ENCODE measurements around the gene LEF1. TPM values are rescaled to one million over a fixed set of nuclear protein-coding genes. Genes with fewer than 3 reads are reported as not detected.

The LEF1 gene
- 4.3 TPM for total RNA-seq

DNA sequence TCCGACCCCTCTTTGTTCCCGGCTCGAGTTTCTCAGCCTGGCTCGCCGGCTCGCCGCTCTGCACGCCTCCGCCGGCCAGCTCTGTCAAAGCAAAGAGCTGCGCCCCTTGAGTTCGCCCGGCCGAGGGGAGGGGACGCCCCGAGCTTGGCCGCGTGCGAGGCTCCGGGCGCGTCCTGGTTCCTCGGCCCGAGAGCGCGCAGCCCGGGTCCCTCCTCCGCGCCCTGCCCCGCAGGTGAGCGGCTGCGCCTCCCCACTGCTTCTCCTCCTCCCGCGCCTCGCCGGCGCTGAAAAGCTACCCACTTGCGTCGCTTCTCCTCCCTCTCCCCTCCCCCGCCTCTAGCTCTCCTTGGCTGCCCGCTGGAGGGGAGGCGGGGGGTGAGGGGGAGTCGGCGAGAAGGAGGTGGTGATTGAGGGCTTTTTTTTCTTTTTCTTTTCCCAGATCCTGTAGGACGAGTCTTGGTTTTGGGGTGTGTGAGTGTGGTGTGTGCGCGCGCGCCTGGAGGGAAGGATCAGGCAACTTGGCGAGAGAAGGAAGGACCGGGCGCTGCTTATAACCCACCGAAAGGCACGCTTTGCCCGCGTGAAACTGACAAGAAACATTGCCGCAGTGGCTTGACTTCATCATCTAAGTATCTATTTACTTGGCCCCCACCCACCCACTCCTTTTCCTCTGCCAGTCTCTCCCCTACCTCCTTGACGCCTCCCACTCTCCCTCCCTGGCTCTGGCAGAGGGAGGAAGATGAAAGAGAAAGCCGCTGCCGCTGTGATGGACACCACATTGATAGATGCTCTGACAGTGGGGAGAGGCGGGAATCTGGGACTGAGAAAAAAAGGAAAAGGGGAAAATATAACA lies at the start of gene LEF1:
Gene LEF1 (minus strand): TSS at position 262 of the 853 bp plus-strand sequence. CDS start 1,165 bp downstream, outside the sequence.
- DNase-seq (ENCODE audit: low read depth in 2 of 3, low spot score in 2 of 3) = peak in 2 of 3 donors; percentile 35 to 43

DNA sequence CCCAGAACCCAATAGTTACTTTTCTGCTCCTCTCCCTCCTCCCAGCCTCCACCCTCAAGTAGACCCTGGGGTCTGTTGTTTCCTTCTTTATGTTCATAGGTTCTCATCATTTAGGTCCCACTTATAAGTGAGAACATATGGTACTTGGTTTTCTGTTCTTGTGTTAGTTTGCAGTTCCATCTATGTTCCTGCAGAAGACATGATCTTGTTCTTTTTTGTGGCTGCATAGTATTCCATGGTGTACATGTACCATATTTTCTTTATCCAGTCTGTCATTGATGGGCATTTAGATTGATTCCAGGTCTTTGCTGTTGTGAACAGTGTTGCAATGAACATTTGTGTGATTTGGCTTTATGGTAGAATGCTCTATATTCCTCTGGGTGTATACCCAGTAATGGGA lies 47.8 kb upstream of the LEF1 start:
- DNase-seq (ENCODE audit: low read depth in 2 of 3, low spot score in 2 of 3) = no peak

DNA sequence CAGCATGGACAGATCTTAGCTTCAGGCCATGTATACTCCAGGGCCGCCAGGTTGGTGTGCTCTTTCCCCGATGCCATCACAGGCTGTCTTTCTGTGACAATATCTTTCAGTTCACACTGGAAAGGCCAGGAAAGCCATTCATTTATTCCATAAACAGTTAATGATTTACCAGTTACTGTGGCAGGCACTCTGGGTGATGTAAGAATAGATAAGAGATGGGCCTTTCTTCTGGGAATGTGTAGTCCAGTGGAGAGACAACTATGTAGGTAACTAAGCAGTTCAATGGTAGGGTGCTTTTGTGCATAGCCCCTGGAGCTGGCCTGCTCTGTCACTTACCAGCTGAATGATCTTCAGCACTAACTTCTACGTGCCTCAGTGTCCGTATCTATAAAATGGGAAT lies 46.3 kb upstream of the LEF1 start:
- DNase-seq (ENCODE audit: low read depth in 2 of 3, low spot score in 2 of 3) = no peak

DNA sequence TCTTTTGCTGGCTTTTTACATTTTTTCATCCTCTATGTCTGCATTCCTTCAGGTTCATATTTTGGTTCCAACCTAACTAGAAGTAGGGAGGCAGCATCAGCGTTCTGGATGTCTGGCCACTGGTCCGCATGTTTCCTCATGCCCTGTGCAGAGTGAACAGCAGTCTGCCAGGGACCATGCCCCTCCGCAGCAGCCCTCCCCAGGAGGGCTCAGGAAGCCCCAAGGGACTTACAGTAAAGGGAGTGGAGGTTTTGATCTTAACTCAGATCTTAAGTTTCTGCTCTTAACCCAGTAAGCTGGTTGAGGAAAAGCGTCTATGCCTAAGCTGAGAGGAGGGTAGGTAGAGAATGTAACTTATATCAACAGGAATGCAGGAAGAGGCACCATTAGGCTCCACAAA lies 45.0 kb upstream of the LEF1 start:
- DNase-seq (ENCODE audit: low read depth in 2 of 3, low spot score in 2 of 3) = no peak

DNA sequence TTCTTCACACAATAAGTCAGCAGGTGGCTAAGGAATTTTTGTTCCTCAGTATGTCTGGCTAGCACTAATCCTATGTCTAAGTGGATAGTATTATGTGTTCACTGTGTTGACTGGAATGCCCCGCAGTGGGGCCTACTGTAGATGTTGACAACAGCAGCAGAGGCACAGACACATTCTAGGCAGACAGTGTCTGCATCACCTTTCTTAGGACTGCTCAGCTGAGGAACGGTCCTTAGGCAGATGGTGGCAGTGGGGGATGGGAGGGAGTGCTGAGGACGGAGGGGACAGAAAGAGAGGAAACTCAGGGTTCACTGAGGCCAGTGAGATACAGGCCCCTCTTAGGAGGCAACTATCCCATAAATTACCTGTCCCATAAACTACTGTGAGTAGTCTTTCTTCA lies 44.6 kb upstream of the LEF1 start:
- DNase-seq (ENCODE audit: low read depth in 2 of 3, low spot score in 2 of 3) = no peak

DNA sequence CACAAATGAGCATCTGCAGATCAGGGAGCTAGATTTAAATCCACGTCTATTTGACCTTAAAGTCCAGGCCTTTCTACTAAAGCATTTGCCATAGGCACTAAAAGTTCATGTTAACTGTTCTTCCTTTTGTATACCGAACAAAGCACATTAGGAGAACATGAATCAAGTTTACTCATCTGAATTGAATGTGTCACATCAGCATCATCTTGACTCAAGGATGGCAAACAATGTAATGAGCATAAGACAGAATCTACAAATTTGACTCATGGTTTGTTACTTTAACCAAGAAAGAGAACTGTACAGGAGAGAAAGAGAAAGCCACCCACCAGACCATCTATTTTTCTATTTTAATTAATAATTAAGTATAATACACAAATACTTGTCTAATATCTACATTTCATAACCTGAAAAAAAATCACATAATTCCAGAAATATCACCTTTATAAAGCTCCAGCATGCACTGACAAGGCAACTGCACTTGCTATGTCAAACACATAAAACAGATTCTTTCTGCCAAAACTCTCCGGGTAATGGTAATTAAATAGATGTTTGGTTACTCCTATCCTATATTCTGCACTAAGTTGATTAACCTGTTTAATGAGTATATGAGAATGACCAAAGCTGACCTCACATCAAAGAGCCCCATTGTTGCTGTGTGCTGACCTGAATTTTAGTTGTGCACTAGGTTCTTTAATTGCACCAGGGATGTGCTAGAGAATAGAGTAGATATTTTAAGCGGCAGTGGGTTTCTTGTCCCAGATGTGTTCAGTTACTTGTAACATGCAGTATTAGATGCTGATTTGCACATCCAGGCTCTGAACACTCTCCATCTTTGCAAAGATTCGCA lies 42.5 kb upstream of the LEF1 start:
- no peak for DNase-seq (ENCODE audit: low read depth in 2 of 3, low spot score in 2 of 3)

DNA sequence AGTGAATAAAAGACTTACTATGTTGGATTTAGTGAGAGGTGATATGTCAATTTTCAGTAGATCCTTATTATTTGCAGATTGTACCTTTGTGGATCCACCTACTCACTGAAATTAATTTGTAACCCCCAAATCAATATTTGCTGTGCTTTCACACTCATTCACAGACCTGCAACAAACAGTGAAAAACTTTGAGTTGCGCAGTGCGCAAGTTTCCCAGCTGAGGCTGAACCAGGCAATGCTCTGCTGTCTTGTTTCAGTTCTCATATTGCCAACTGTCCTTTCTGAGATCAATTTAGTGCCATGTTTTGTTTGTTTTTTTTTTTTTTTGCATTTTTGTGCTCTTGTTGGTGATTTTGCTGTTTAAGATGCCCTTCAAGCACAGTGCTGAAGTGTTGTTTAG lies 40.8 kb upstream of the LEF1 start:
- DNase-seq (ENCODE audit: low read depth in 2 of 3, low spot score in 2 of 3) = no peak

DNA sequence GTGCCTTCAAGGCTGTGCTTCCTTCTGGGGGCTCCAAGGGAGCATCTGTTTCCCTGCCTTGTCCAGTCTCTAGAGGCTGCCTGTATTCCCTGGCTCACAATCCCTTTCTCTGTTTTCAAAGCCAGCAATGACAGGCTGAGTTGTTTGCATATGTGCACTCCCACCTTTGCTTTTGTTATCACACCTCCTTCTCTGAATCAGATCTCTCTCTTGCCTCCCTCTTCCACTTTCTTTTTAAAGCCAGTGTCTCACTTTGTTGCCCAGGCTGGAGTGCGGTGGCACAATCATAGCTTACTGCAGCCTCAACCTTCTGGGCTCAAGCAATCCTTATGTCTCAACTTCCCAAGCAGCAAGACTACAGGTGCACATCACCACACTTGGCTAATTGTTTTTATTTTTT lies 37.1 kb upstream of the LEF1 start:
- no peak for DNase-seq (ENCODE audit: low read depth in 2 of 3, low spot score in 2 of 3)

DNA sequence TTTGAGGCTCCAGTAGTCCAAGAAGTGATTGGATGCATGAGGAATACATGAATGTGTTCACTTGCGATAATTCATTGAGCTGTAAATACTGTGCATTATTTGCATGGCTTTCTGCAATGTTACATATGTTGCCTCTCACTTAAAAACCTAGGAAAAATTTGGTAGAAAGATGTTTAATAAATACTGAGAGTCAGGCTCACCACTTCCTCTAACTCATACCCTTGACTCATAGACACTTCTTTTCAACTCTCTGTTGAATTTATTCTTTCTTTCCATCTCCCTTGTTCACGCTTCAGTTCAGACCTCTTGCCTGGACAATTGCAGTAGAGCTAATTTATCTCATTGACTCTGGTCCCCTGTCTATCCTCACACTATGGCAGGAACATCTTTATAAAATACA lies 35.8 kb upstream of the LEF1 start:
- DNase-seq (ENCODE audit: low read depth in 2 of 3, low spot score in 2 of 3) = no peak

DNA sequence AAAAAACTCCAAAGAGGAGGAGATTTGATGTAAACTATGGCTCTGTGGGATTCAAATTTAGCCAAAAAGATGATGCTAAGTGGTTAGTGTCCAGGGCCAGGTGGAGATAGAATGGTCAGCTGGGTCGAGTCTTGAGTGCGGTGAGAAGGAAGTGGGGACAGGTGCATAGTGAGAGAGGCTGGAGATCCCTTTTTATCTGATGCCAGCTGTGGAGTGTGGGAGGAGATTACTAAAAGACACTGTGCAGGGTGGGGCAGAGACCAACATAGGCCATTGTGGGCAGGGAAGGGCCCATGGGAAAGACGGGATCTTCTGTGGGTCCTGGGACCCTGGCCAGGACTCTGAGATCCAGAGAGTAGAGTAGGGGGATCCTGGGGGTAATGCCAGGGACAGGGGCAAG lies 34.6 kb upstream of the LEF1 start:
- DNase-seq (ENCODE audit: low read depth in 2 of 3, low spot score in 2 of 3) = no peak

DNA sequence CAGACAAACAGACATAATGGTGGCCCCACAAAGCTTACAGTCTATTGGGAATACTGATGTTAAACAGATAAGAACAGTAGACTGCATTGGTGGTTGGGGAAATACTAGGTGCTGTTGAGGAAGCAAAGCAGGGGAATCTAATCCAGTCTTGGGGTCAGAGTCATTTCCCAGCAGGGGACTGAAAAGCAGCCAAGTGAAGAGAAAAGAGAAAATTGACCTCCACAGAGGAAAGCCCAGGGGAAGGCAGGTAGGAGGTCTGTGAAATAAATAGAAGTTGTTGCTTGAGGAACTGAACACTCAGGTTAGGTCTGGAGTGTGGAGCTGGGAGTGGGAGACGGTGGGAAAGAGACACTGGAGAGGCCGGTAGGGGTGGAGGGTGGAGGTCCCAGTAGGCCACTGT lies 33.0 kb upstream of the LEF1 start:
- DNase-seq (ENCODE audit: low read depth in 2 of 3, low spot score in 2 of 3) = no peak

DNA sequence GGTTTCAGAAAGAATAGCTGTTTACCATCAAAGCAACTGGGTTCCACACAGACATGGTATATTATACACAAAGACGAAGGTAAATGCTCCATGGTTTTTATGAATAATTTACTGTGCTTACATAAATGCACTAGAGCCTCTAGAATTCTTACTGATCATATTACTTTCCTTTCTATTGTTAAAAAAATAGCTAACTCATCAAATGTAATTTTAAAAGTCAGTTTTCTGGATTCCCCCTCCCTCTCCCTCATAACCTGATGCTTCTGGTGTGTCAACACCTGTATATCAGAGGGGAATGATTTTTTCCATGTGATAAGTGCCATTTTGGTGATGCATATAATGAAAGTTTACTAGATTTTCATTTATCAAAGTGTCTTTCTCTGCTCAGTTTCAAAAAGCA lies 31.1 kb upstream of the LEF1 start:
- no peak for DNase-seq (ENCODE audit: low read depth in 2 of 3, low spot score in 2 of 3)

DNA sequence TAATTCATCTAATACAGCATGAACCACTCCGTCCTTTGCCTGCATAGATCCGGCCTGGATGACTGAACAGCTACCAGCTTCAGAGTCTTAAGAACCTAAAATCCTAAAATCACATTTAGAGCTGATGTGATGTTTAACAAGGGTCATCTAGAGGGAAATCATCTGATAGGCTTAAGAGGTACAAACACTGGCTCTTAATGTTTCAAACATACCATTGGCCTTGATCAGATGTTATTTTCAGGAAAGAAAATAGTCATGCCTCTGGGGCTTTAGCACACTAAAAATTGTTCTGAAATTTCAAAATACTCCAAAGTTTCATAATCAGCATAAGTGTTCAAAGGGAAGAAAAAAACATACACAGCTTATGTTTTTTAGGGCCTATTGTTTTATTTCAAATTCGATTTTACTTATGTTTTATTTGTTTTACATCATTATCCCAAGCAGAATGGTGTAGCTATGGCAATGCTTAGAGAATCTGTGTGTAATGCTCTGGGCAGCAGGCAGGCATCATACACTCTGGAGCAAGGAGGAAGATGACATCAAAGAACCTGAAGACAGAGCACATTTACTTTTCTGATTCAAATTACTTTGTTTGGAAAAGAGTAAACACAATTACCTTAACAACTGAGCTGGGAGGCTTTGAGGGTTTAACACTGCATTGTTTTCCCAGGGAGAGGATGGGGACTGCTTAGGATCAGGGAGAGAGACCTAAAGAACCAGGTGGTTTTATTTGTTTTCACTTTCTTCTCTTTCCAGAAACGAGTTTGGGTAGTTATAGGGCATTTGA lies 25.3 kb upstream of the LEF1 start:
- no peak for DNase-seq (ENCODE audit: low read depth in 2 of 3, low spot score in 2 of 3)

DNA sequence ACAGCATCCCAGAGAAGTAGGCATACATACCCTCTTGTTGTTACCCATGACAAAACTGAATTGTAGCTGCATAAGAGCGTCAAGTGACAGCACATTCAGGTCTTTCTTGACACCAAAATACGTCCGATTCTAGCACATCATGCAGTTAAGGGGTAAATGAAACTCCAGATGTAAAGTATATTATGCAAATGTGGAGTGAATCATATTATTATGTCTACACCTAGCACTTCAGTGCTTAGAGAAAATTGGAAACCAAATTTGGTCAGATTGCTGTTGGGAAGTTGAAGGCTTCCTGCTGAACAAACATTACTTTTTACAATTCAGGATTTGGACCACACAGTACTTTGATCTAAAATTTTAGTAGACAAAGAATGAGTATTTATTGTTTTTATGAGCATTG lies 24.2 kb upstream of the LEF1 start:
- no peak for DNase-seq (ENCODE audit: low read depth in 2 of 3, low spot score in 2 of 3)

DNA sequence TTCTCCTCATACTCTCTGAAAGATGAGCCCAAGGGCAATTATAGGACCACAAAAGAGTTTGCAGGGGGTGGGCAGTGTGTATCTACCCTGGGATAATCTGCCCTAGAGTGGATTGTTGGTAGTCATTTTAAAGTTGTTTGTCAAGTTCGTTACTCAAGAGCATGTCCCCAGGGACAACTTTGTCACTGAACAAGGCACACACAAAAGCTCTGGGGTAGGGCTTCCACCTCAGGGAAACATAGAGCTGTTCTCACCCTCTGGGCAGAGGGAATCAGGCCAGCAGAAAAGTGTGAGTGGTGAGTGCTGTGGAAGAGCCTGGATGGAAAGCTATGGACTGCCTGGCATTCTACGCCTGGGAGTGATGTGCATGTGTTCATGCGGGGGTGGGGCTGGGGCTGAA lies 23.3 kb upstream of the LEF1 start:
- no peak for DNase-seq (ENCODE audit: low read depth in 2 of 3, low spot score in 2 of 3)

DNA sequence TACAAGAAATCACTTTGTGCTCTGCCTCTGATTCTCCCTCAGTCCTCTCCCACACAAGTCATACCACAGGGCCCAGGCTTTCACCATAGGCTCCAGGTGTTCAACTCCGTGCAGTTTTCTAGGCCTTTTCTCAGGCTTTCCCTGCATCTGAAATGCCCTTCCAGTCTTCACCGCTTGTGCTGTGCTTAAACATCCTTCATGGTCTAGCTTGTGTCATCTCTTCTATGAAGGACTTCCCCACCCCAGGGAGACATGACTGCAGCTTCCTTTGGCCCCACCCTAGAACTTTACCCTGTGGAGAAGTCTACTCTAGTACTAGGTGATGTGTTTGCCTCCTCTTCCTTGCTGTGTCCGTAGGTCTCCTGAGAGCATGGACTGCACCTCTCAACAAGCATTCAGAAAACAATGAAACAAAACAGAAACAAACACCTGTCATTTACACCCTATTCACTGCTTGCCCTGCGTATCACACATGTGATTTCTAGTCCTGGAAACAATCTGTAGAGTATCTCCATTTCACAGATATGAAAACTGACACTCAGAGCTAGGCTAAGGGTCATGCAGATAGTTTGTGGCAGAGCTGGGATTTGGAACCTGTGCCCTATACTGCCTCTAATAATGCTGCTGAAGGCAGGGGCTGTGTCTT lies 22.7 kb upstream of the LEF1 start:
- no peak for DNase-seq (ENCODE audit: low read depth in 2 of 3, low spot score in 2 of 3)

DNA sequence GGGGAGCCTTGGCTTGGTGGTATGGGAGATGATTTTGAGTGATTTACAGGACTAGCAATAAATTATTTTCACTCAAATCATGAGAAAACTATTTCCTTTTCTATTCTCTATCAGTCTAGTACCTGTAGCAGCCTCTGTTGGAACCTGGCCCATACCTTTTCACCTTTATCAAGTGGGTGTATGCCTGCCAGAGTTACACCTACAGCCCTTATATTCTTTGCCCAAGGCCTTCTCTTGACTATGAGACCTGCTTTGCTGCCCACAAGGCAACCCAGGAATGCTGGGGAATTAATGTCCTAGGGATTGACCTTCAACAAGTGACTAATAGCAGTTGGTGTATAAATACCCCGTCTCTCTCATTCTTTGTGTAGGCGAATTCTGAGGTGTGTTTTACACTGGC lies 20.0 kb upstream of the LEF1 start:
- no peak for DNase-seq (ENCODE audit: low read depth in 2 of 3, low spot score in 2 of 3)

DNA sequence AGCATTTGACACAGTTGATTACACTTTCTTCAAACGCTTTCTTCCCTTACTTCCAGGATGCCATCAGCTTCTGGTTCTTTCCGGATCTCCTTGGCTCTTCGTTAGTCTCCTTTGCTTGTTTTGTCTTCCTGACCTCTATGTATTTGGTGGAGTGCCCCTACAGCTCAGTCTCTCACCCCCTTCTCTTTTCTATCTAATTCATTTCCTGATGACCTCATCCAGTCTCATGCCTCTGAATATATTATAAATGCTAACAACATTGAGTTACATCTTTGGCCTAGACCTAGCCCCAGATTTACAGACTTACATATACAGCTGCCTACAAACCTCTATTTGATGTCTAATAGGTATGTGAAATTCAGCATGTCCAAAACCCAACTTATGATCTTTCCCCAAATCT lies 16.5 kb upstream of the LEF1 start:
- no peak for DNase-seq (ENCODE audit: low read depth in 2 of 3, low spot score in 2 of 3)

DNA sequence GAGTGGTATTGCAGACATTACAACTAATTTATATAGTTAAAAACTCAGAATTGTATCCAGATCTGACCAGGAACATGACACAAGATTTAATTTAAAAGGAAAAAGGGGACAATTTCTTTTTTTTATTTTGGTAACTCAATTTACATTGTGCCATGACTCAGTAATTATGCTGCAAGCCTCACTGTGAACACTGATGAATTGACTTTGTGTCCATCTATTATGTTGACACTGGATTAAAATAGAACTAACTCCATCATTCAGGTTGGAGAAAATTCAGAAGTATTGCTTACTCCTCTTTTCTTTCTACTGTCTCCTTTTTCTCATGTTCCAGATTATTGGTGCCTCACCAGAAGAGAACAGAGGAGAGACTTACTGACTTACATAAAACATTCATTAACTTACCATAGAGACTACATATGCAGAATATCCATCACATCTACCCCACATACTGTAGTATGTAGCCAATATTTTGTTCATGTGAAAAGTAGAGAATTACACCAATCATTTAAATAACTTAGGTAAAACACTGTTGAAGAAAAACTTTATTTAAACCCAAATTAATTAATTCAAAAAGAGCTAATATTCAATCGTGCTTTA lies 15.8 kb upstream of the LEF1 start:
- DNase-seq (ENCODE audit: low read depth in 2 of 3, low spot score in 2 of 3) = no peak

DNA sequence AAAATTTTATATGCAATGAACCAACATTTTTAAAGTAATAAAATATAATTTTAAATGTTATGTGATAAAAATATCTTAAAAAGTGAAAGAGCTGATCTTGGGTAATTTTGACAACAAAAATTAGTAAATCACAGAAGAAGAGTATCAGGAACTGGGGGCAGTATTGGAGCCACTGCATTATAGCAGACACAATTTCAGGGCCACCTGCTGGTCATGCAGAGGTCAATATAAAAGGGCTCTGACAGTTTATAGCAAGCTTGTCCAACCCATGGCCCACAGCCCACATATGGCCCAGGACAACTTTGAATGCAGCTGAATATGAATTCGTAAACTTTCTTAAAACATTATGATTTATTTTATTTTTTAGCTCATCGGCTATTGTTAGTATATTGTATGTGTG lies 13.0 kb upstream of the LEF1 start:
- DNase-seq (ENCODE audit: low read depth in 2 of 3, low spot score in 2 of 3) = peak in 1 of 3 donors; percentile 11
